NCI-H1092 treated with DMSO at 0.1 percent for 48 hours (cell line): Measurements from ENCODE around the gene MED16.
A peak's percentile ranks its signal among the peaks of the same experiment; 100 is the strongest.

Experiments used
- DNase-seq: peaks from one replicate; lab custom pipeline; 2025; lab: John Stamatoyannopoulos, UW

MED16 gene, protein sequence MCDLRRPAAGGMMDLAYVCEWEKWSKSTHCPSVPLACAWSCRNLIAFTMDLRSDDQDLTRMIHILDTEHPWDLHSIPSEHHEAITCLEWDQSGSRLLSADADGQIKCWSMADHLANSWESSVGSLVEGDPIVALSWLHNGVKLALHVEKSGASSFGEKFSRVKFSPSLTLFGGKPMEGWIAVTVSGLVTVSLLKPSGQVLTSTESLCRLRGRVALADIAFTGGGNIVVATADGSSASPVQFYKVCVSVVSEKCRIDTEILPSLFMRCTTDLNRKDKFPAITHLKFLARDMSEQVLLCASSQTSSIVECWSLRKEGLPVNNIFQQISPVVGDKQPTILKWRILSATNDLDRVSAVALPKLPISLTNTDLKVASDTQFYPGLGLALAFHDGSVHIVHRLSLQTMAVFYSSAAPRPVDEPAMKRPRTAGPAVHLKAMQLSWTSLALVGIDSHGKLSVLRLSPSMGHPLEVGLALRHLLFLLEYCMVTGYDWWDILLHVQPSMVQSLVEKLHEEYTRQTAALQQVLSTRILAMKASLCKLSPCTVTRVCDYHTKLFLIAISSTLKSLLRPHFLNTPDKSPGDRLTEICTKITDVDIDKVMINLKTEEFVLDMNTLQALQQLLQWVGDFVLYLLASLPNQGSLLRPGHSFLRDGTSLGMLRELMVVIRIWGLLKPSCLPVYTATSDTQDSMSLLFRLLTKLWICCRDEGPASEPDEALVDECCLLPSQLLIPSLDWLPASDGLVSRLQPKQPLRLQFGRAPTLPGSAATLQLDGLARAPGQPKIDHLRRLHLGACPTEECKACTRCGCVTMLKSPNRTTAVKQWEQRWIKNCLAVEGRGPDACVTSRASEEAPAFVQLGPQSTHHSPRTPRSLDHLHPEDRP

DNA sequence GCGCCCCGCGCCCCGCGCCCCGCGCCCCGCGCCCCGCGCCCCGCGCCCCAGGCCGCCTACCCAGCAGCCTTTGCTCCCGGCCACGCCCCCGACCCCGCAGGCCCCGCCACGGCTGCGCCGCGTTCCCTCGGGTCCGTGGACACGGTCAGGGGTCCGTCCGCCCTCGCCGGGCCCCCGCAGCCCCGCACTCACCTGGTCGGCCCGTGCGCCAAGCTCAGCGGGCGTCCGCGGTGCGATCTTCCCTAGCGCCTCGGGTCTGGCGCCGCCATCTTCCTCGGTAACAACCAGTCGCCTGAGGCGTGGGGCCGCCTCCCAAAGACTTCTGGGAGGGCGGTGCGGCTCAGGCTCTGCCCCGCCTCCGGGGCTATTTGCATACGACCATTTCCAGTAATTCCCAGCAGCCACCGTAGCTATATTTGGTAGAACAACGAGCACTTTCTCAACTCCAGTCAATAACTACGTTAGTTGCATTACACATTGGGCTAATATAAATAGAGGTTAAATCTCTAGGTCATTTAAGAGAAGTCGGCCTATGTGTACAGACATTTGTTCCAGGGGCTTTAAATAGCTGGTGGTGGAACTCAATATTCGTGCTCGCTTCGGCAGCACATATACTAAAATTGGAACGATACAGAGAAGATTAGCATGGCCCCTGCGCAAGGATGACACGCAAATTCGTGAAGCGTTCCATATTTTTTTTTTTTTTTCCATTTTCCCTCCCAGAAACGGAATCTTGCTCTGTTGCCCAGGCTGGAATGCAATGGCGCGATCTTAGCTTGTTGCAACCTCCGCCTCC is at the start of gene MED16, which contains the start of gene RNU6-9:
Gene MED16, minus strand, starts transcription at position 294 of the 796 bp plus-strand sequence. CDS start 2,056 bp downstream, outside the sequence.
Gene RNU6-9, plus strand, starts transcription at position 591 of the 796 bp plus-strand sequence.
- DNase-seq = peak; percentile 97

GRCh38 chr19:942133-942645 is 49.2 kb upstream of the MED16 start:
- no peak for DNase-seq

GRCh38 chr19:941292-942132 is 48.5 kb upstream of the MED16 start:
- DNase-seq = no peak

DNA sequence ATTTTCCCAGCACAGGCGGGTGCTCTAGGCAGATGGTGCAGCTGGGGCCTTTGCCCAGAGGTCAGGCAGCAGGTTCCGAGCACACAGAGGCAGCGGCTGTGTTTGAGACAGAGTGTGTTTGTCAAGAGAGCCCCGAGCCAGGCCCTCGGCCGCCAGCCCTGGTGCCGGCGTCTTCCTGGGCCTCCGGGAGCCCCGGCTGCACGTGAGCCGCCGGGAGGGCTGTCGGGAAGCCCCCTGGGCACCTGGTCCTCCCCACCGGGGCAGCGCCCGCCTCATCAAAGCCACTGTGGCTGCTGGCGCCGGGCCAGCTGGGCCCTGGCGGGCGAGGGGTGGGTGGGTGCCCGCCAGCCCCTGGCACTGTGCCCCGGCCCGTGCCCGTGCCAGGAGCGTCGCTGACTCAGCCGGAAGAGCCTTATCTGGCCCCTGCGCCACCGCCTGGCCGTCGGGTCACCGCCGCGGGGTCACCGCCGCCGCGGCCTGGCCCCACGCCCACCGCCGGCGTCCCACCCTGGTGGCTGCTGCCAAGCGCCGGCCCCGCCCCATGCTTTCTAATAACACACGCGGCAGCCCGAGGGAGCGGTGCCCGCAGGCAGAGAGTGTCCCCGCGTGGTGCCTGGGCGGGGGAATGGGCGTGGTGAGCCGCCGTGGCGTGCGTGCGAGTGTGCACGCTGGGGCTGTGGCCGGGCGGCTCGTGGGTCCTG is 47.8 kb upstream of the MED16 start:
- DNase-seq = peak; percentile 97

- DNase-seq = no peak
Measured at GRCh38 chr19:939922-940321, 46.9 kb upstream of the MED16 start.

GRCh38 chr19:939439-939838 is 46.5 kb upstream of the MED16 start:
- DNase-seq = no peak

- no peak for DNase-seq
Measured at GRCh38 chr19:938233-938923, 45.4 kb upstream of the MED16 start.

DNA sequence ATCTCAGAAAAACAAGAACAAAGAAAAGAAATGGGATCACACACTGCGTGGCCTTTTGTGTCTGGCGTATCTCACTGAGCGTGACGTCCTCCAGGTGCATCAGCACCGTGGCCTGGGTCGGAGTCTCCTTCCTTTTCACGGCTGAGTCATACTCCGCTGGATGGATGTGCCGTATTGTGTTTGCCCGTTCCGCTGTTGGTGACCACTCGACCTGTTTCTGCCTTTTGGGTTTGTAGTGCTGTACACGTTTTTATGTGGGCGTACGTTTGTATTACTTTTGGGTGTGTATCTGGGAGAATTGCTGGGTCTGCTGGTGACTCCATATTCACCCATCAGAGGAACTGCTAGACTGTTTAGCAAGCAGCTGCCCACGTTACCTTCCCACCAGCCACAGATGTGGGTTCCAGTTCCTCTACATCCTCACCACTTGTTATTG is 44.3 kb upstream of the MED16 start:
- no peak for DNase-seq

DNA sequence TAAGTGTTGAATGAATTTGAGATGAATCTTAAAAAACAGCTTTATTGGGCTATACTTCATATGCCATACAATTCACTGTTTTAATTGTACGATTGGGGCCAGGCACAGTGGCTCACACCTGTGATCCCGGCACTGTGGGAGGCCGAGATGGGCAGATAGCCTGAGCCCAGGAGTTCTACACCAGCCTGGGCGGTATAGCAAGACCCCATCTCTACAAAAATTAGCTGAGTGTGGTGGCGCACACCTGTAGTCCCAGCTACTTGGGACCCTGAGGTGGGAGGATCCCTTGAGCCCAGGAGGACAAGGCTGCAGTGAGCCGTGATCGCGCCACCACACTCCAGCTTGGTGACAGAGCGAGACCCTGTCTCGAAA is 43.2 kb upstream of the MED16 start:
- no peak for DNase-seq

DNA sequence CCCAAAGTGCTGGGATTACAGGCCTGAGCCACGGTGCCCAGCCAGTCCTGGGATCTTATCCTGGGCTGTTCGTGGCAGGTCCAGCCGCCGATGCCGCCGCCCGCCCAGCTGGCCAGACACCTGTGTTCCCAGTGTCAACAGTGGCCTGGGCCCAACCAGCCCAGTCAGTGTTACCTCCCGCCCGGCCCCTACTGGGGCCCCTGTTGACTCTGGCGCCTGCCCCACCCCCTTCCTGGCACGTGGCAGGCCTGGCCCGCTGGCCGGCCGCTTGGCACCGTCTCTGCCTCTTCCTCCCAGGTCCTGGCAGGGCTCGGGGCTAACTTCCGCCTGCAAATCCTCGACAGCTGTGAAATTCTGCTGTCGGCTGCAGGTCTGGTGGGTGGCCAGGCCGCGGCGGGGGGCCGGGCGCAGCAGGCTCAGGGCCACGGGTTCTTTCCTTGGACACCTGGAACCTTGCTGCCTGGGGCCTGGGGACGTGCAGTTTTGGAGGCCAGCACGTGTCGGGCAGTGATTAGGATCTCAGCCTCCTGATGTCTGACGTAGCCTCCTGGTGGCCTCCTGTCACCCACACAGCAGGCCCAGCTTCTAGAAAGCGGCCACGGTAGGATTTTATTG is 42.0 kb upstream of the MED16 start:
- peak; percentile 93 for DNase-seq

DNA sequence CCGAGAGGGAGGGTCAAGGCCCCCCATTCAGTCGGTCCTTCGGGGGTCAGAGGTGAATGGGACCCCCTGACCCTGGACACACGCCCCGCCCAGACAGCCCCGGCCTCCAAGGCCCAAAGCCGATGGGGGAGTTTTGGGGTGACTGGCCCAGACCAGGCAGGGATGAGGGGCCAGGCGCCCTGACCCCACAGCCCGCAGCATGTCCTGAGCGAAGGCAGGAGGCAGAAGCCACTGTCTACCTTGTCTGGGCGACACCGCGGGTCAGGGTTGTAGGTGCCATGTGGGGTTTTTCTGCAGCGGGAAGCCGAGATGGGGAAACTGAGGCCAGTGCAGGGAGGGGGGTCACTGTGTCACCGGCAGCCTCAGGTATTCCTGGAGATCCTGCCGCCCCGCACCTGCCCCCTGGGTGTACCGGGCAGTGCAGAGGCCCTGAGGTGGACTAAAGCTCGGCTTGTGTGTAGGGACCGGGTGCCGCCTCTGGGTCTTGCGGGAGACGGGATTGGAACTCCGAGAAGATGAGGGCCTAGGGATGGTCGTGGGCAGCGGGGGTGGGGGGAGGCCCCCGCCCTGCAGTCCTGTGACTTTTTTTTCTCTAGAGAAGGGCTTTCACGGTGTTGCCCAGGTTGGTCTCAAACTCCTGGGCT is 41.3 kb upstream of the MED16 start:
- no peak for DNase-seq

- no peak for DNase-seq
Measured at GRCh38 chr19:933553-933882, 40.5 kb upstream of the MED16 start.

- no peak for DNase-seq
Measured at GRCh38 chr19:932648-933552, 39.9 kb upstream of the MED16 start.

- DNase-seq = no peak
Measured at GRCh38 chr19:931860-932647, 39.1 kb upstream of the MED16 start.

DNA sequence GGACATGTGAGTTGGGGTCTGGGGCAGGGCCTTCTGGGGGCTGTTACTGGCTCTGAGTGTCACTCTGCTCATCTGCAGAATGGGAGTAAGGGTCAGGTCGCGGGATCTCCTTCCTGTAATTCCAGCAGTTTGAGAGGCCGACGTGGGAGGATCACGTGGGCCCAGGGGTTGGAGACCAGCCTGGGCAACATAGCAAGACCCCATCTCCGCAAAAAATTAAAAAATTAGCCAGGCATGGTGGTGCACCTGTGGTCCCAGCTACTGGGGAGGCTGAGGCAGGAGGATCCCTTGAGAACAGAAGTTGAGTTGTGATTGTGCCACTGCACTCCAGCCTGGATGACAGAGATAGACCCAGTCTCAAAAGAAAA is 36.9 kb upstream of the MED16 start:
- DNase-seq = no peak

GRCh38 chr19:929203-929890 is 36.4 kb upstream of the MED16 start:
- DNase-seq = no peak
